CD14-positive monocyte (primary cell): ENCODE measurements around the gene F2RL1. TPM values are rescaled to one million over a fixed set of nuclear protein-coding genes. Genes with fewer than 3 reads are reported as not detected.

Experiments
- DNase-seq, 3 donors: peaks; one replicate each; pipeline ENCODE4 v3.0.0-alpha.2; 2011 to 2022
- H2AFZ ChIP-seq: 2 replicates; pipeline ENCODE4 v1.6.0; 2012; ENCODE audit warnings: mild to moderate bottlenecking, low read depth, low read length, inconsistent platforms; ENCODE audit not compliant: insufficient read depth, poor library complexity, severe bottlenecking
- H3K27ac ChIP-seq, 2 donors: 1 replicate in 1 of 2; 2 replicates in 1 of 2; pipeline ENCODE4 v1.5.1; 2012 to 2013; ENCODE audit warnings: low read length in 2 of 2, control low read depth in 1 of 2, inconsistent platforms in 1 of 2, low read depth in 1 of 2, mild to moderate bottlenecking in 1 of 2
- H3K27me3 ChIP-seq, 2 donors: one replicate each; pipeline versions ENCODE4 v1.6.0 to v1.6.1; 2011 to 2013; ENCODE audit warnings: low read length in 2 of 2; ENCODE audit not compliant: control insufficient read depth in 2 of 2, insufficient read depth in 2 of 2
- H3K36me3 ChIP-seq, 2 donors: replicated peaks in 1 of 2; 1 replicate in 1 of 2; 2 replicates in 1 of 2; pipeline versions ENCODE4 v1.5.1 to v1.6.1; 2012 to 2013; ENCODE audit warnings: low read length in 2 of 2, control low read depth in 1 of 2, inconsistent platforms in 1 of 2, mild to moderate bottlenecking in 1 of 2; ENCODE audit not compliant: insufficient read depth in 2 of 2, control insufficient read depth in 1 of 2
- H3K4me1 ChIP-seq, 2 donors: 1 replicate in 1 of 2; 2 replicates in 1 of 2; pipeline versions ENCODE4 v1.5.1 to v1.6.1; 2012 to 2013; ENCODE audit warnings: low read length in 2 of 2, control low read depth in 1 of 2, inconsistent platforms in 1 of 2, mild to moderate bottlenecking in 1 of 2, moderate library complexity in 1 of 2; ENCODE audit not compliant: insufficient read depth in 2 of 2, control insufficient read depth in 1 of 2
- H3K4me2 ChIP-seq: replicated peaks from 2 replicates; pipeline ENCODE3; 2012; ENCODE audit warnings: low read length, moderate library complexity, mild to moderate bottlenecking; ENCODE audit not compliant: poor library complexity, severe bottlenecking; ENCODE audit errors: extremely low read depth
- H3K4me3 ChIP-seq, 3 experiments: fragments of 200-600 bp in 1 of 3; sonication (generic) in 1 of 3; replicated peaks in 1 of 3; 1 replicate in 2 of 3; 2 replicates in 1 of 3; pipeline ENCODE4 v1.5.1; 2011 to 2013; ENCODE audit warnings: low read length in 3 of 3, mild to moderate bottlenecking in 3 of 3, control low read depth in 2 of 3, low read depth in 2 of 3, inconsistent platforms in 1 of 3, moderate library complexity in 1 of 3
- H3K79me2 ChIP-seq: 2 replicates; pipeline ENCODE4 v1.6.0; 2012; ENCODE audit warnings: mild to moderate bottlenecking, control low read depth, inconsistent platforms, low read length, moderate library complexity; ENCODE audit not compliant: insufficient read depth
- H3K9ac ChIP-seq: 2 replicates; pipeline ENCODE4 v1.6.0; 2017; ENCODE audit warnings: low read length, mild to moderate bottlenecking; ENCODE audit not compliant: insufficient read depth, poor library complexity, severe bottlenecking
- H3K9me3 ChIP-seq, 2 donors: replicated peaks in 1 of 2; 1 replicate in 1 of 2; 2 replicates in 1 of 2; pipeline versions ENCODE4 v1.5.1 to v1.6.1; 2012 to 2013; ENCODE audit warnings: low read length in 2 of 2, control low read depth in 1 of 2; ENCODE audit not compliant: control insufficient read depth in 1 of 2, insufficient read depth in 1 of 2
- H4K20me1 ChIP-seq: 2 replicates; pipeline ENCODE4 v1.6.0; 2012; ENCODE audit warnings: mild to moderate bottlenecking, low read length, control low read depth, moderate library complexity; ENCODE audit not compliant: insufficient read depth
- H3K27ac Mint-ChIP-seq, 7 donors: one replicate each; pipeline ENCODE4 v1.8.0; 2020; ENCODE audit warnings: mild to moderate bottlenecking in 7 of 7, mixed read lengths in 7 of 7, moderate library complexity in 6 of 7, inconsistent platforms in 2 of 7
- H3K27me3 Mint-ChIP-seq, 3 donors: one replicate each; pipeline ENCODE4 v1.8.0; 2021 to 2022; ENCODE audit warnings: low read depth in 3 of 3, mild to moderate bottlenecking in 3 of 3, mixed read lengths in 3 of 3, moderate library complexity in 3 of 3, inconsistent platforms in 1 of 3
- H3K36me3 Mint-ChIP-seq, 2 donors: one replicate each; pipeline ENCODE4 v1.8.0; 2020; ENCODE audit warnings: mixed read lengths in 2 of 2, inconsistent platforms in 1 of 2, mild to moderate bottlenecking in 1 of 2
- H3K4me1 Mint-ChIP-seq: one replicate; pipeline ENCODE4 v1.8.0; 2020; ENCODE audit warnings: mild to moderate bottlenecking, mixed read lengths
- H3K4me3 Mint-ChIP-seq, 2 donors: one replicate each; pipeline ENCODE4 v1.8.0; 2020; ENCODE audit warnings: mild to moderate bottlenecking in 2 of 2, mixed read lengths in 2 of 2, moderate library complexity in 1 of 2
- H3K9me3 Mint-ChIP-seq, 7 donors: one replicate each; pipeline ENCODE4 v1.8.0; 2020 to 2022; ENCODE audit warnings: mixed read lengths in 7 of 7, mild to moderate bottlenecking in 6 of 7, moderate library complexity in 6 of 7, inconsistent platforms in 2 of 7
- WGBS: methylation state at CpG from one replicate; pipeline ENCODE4 v1.1.5; 2013; ENCODE audit warnings: missing lambda C conversion rate; ENCODE audit not compliant: insufficient coverage; 5-methylcytosine and 5-hydroxymethylcytosine counted together
- intact Hi-C, 2 donors: fragments of 100-400 bp; cut with micrococcal nuclease; formaldehyde crosslinking; loops; one replicate each; pipeline versions ENCODE4 v1.15.0 to v1.15.1; 2023
- polyA plus RNA-seq, 3 donors: library from polyadenylated mRNA; depleted of rRNA in 1 of 3; unstranded in 2 of 3; stranded (reverse) in 1 of 3; fragments of 300-500 nt in 2 of 3; fragments of >200 nt in 1 of 3; fragmentation: Illumina TruSeq in 2 of 3; gene quantifications; 1 replicate in 2 of 3; 2 replicates in 1 of 3; pipeline ENCODE4 v1.2.3, GENCODE V29; 2012 to 2021
- TF ChIP-seq, protein P1 (sequence below): fragments of 200-600 bp; IDR thresholded peaks from one replicate; pipeline ENCODE4 v1.8.0; 2022; ENCODE audit warnings: antibody characterized with exemption, mild to moderate bottlenecking

Gene F2RL1
- polyA plus RNA-seq, 3 donors: 2.5 to 23.9 (median 11.4) TPM

DNA sequence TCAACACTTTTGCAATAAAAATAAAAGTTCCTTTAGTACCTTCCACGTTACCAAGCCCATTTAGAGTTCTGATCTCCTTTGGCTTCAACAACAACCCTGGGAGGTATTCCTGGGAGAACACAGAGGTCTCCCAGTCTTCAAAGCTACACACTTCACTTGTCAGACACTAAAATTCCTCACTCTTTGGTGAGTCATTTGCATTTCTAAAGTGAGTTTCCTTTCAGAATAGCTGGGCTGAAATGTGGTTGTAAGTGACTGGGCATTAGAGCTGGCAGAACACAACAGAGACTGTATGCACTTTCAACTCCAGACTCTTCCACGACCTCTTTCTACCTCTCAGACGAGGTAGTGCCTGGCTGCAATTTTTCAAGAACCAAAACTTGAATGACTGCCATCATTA is 11.5 kb upstream of the F2RL1 start:
- Histone ChIP-seq H2AFZ (no peak overlapping the region), H3K27me3 (no peaks in the 10 kb centered on the region), H3K79me2 (no peaks in the 10 kb centered on the region), H3K4me3 (no peak overlapping the region), H3K4me1 (no peaks in the 10 kb centered on the region), H3K36me3 (no peaks in the 10 kb centered on the region), H3K9ac (no peak overlapping the region), H3K27ac (no peak overlapping the region), H3K4me2 (no peak overlapping the region), H4K20me1 (no peaks in the 10 kb centered on the region), H3K9me3 (no peaks in the 10 kb centered on the region)
- H3K36me3 Mint-ChIP-seq: no peaks in the 10 kb centered on the region
- TF ChIP-seq, protein P1, sequence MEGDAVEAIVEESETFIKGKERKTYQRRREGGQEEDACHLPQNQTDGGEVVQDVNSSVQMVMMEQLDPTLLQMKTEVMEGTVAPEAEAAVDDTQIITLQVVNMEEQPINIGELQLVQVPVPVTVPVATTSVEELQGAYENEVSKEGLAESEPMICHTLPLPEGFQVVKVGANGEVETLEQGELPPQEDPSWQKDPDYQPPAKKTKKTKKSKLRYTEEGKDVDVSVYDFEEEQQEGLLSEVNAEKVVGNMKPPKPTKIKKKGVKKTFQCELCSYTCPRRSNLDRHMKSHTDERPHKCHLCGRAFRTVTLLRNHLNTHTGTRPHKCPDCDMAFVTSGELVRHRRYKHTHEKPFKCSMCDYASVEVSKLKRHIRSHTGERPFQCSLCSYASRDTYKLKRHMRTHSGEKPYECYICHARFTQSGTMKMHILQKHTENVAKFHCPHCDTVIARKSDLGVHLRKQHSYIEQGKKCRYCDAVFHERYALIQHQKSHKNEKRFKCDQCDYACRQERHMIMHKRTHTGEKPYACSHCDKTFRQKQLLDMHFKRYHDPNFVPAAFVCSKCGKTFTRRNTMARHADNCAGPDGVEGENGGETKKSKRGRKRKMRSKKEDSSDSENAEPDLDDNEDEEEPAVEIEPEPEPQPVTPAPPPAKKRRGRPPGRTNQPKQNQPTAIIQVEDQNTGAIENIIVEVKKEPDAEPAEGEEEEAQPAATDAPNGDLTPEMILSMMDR: no peak
- H3K4me1 Mint-ChIP-seq: peaks cover 9% of the 10 kb centered on the region
- H3K27me3 Mint-ChIP-seq: peaks cover 1 to 6% (median 4%) of the 10 kb centered on the region in 3 donors
- H3K9me3 Mint-ChIP-seq: peaks cover 0 to 13% (median 4%) of the 10 kb centered on the region in 7 donors
- WGBS: no CpG with 5 or more reads among the region's 3 CpGs
- H3K4me3 Mint-ChIP-seq: no peak overlapping the region
- intact Hi-C loops: no loop called here
- no peak for DNase-seq
- H3K27ac Mint-ChIP-seq: peak overlapping the region in 1 of 7 donors; percentile 10

DNA sequence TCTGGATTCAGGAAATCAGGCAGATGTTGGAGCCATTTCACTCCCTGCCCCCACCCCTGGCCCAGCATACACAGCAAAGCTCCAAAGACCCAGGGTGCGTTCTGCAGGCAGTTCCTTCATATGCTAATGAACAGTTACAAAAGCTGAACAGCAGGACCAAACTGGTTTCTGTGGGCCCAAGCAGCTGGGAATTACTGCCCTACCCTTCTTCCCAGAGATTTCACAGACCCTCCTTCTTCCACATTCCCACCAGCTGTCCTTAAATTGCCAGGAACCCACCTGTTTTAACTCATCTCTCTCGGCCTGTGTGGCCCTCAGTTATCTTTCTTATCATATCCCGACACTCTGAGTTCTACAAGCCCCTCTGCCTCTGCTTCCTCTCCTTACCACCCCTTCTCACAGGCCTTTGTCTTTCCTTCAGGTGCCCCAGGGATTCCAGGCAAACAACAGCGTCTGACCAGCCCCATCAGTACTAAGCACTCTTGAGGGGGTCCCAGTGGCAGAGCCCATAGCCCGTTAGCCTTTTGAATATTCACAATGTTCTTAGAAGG is 10.6 kb upstream of the F2RL1 start:
- TF ChIP-seq, protein P1: no peak
- Mint-ChIP-seq H3K4me1 (peaks cover 9% of the 10 kb centered on the region), H3K9me3 (peaks cover 0 to 12% (median 4%) of the 10 kb centered on the region in 7 donors), H3K4me3 (no peak overlapping the region), H3K27ac (no peak overlapping the region), H3K36me3 (no peaks in the 10 kb centered on the region), H3K27me3 (peaks cover 1 to 4% (median 2%) of the 10 kb centered on the region in 3 donors)
- intact Hi-C loops: no loop called here
- no peaks in the 10 kb centered on the region for H3K4me1 ChIP-seq
- H3K27me3 ChIP-seq: no peaks in the 10 kb centered on the region
- no peaks in the 10 kb centered on the region for H3K79me2 ChIP-seq
- H3K27ac ChIP-seq: no peak overlapping the region
- H3K9me3 ChIP-seq: no peaks in the 10 kb centered on the region
- no peaks in the 10 kb centered on the region for H4K20me1 ChIP-seq
- WGBS: 95% methylated on average over 5 of the region's 5 CpGs
- H3K4me3 ChIP-seq: no peak overlapping the region
- H3K9ac ChIP-seq: no peak overlapping the region
- no peak overlapping the region for H3K4me2 ChIP-seq
- no peaks in the 10 kb centered on the region for H3K36me3 ChIP-seq
- no peak for DNase-seq
- H2AFZ ChIP-seq: no peak overlapping the region
